Pancreas (tissue), 10 donors: ENCODE data around the gene RRM2. TPM values are rescaled to one million over a fixed set of nuclear protein-coding genes. Genes with fewer than 3 reads are reported as not detected.

ENCODE experiments used
- ATAC-seq, 4 donors: fragments of 200-7000 bp; cut with Tn5 transposase; one replicate each; pipeline versions ENCODE4 v1.8.0 to v1.9.1; 2020; ENCODE audit warnings: mild to moderate bottlenecking in 4 of 4, moderate library complexity in 4 of 4
- DNase-seq, 6 donors: peaks; one replicate each; pipeline ENCODE4 v3.0.0-alpha.2; 2020
- FAIRE-seq: peaks from 2 replicates; lab custom pipeline; 2012; peaks lifted over from hg19 to GRCh38; lab: Jason Lieb, UNC
- H3K27ac ChIP-seq, 4 donors: fragments of 200-600 bp; sonication (generic); 1 replicate in 3 of 4; 2 replicates in 1 of 4; pipeline versions ENCODE4 v1.5.0 to v1.8.0; 2020
- H3K27me3 ChIP-seq, 4 donors: fragments of 200-600 bp; one replicate each; pipeline ENCODE4 v1.8.0; 2021
- H3K36me3 ChIP-seq, 3 donors: fragments of 200-600 bp; sonication (generic) in 1 of 3; one replicate each; pipeline versions ENCODE4 v1.5.0 to v1.8.0; 2020 to 2021
- H3K4me1 ChIP-seq, 3 donors: fragments of 200-600 bp; one replicate each; pipeline ENCODE4 v1.8.0; 2021
- H3K4me3 ChIP-seq, 4 donors: fragments of 200-600 bp; sonication (generic) in 2 of 4; one replicate each; pipeline versions ENCODE4 v1.5.0 to v1.8.0; 2020 to 2021
- H3K9me3 ChIP-seq, 4 donors: fragments of 200-600 bp; one replicate each; pipeline ENCODE4 v1.8.0; 2021
- CTCF ChIP-seq, 4 donors: fragments of 200-600 bp; sonication (generic) in 3 of 4; IDR thresholded peaks; one replicate each; pipeline versions ENCODE4 v1.5.0 to v1.8.0; 2021; ENCODE audit warnings: antibody characterized with exemption in 4 of 4
- WGBS, 2 donors: extraction: QIAGEN DNeasy Blood & Tissue Kit; methylation state at CpG; one replicate each; pipeline ENCODE4 v1.1.7; 2013; 5-methylcytosine and 5-hydroxymethylcytosine counted together
- intact Hi-C, 3 donors: fragments of 100-400 bp; cut with DNase I; formaldehyde crosslinking; loops; one replicate each; pipeline versions ENCODE4 v1.11.1 to v1.14.2; 2022
- polyA plus RNA-seq, 2 donors: library from polyadenylated mRNA; stranded (reverse); fragments of 200-250 nt; gene quantifications; one replicate each; pipeline ENCODE4 v1.2.3, GENCODE V29; 2013
- total RNA-seq, 6 donors: library from RNA; stranded (reverse); fragmentation: NEBNext Ultra II Directional in 4 of 6; extraction: Animal tissue kit (Norgen Biotek cat#: 25700) in 4 of 6; gene quantifications; one replicate each; pipeline versions ENCODE4 v1.2.1 to v1.2.4, GENCODE V29; 2021 to 2023
- donor health status: healthy with polysubstance abuse.
- donor health status: DM: no; HTN: no; CAD: no; lungs with moderate emphysema.
- donor health status: DM: no; HTN: no; CAD: no.
- donor health status: control.
- donor health status: control.
- donor health status: Bipolar disorder and iron deficiency.
- donor health status: DM: yes; HTN: yes; CAD: no.
- donor health status: DM: no; HTN: no; CAD: no.
- donor health status: DM: no; HTN: no; CAD: no.
- donor health status: DM: yes; HTN: yes; CAD: no.

The RRM2 gene
- total and polyA plus RNA-seq, 8 donors = 0.16 to 3.0 (median 1.3) TPM

- no peak for TF ChIP-seq CTCF (IDR thresholded peaks at IDR 0.05)
- H3K9me3 ChIP-seq = no peaks in the 10 kb centered on the region
- intact Hi-C loops = no loop called here
- FAIRE-seq (no peak), DNase-seq (no peak), ATAC-seq (no peak)
- H3K4me1 ChIP-seq = no peaks in the 10 kb centered on the region
- H3K36me3 ChIP-seq = no peaks in the 10 kb centered on the region
- H3K27me3 ChIP-seq = no peaks in the 10 kb centered on the region
- no peak overlapping the region for H3K4me3 ChIP-seq
- no peak overlapping the region for H3K27ac ChIP-seq
Measured at GRCh38 chr2:10109311-10109710, 13.2 kb upstream of the RRM2 start.

GRCh38 chr2:10119027-10119325, 3.6 kb upstream of the RRM2 start:
- FAIRE-seq (no peak), ATAC-seq (no peak), DNase-seq (no peak)
- Histone ChIP-seq H3K4me1 (peaks cover 6 to 21% (median 10%) of the 10 kb centered on the region in 3 donors), H3K27ac (no peak overlapping the region), H3K9me3 (no peaks in the 10 kb centered on the region), H3K27me3 (no peaks in the 10 kb centered on the region), H3K4me3 (no peak overlapping the region), H3K36me3 (no peaks in the 10 kb centered on the region)
- WGBS, 2 donors = 94 to 96% methylated on average over 3 of the region's 3 CpGs
- intact Hi-C loops = no loop called here
- no peak for TF ChIP-seq CTCF (IDR thresholded peaks at IDR 0.05)

- 48 to 57% methylated on average over 14 of the region's 14 CpGs for WGBS, 2 donors
- H3K9me3 ChIP-seq = no peaks in the 10 kb centered on the region
- DNase-seq (no peak), FAIRE-seq (no peak), ATAC-seq (no peak)
- H3K27me3 ChIP-seq = no peaks in the 10 kb centered on the region
- TF ChIP-seq CTCF (IDR thresholded peaks at IDR 0.05) = no peak
- peak overlapping the region; percentile 75 to 90 (median 82) for H3K27ac ChIP-seq
- intact Hi-C loops = loop anchor here in 2 of 3 donors (5.0 to 10.0 kb wide), 2 partner anchors 318 to 555 kb away; no protein-coding TSS in a partner anchor
- H3K4me3 ChIP-seq = peak overlapping the region in 3 of 4 donors; percentile 48 to 69 (median 59)
- peaks cover 6 to 21% (median 10%) of the 10 kb centered on the region in 3 donors for H3K4me1 ChIP-seq
- no peaks in the 10 kb centered on the region for H3K36me3 ChIP-seq
Measured at GRCh38 chr2:10119601-10120157, 2.9 kb upstream of the RRM2 start.

- intact Hi-C loops = loop anchor here in 2 of 3 donors (5.0 to 10.0 kb wide), 2 partner anchors 317 to 554 kb away; no protein-coding TSS in a partner anchor
- FAIRE-seq (no peak), ATAC-seq (peak; percentile 89 to 94 (median 92)), DNase-seq (peak; percentile 96 to 98 (median 96))
- Histone ChIP-seq H3K9me3 (no peaks in the 10 kb centered on the region), H3K4me3 (peak overlapping the region; percentile 43 to 69 (median 54)), H3K27ac (peak overlapping the region; percentile 75 to 90 (median 82)), H3K4me1 (peaks cover 6 to 21% (median 10%) of the 10 kb centered on the region in 3 donors), H3K36me3 (no peaks in the 10 kb centered on the region), H3K27me3 (no peaks in the 10 kb centered on the region)
- WGBS, 2 donors = 0% methylated on average over 58 to 60 of the region's 60 CpGs
- no peak for TF ChIP-seq CTCF (IDR thresholded peaks at IDR 0.05)
Measured at GRCh38 chr2:10120158-10120876, 2.2 kb upstream of the RRM2 start.
